Endothelial cell of umbilical vein (primary cell): ENCODE measurements around the gene NRP2.

Source experiments
- EZH2 ChIP-seq: IDR thresholded peaks from 2 replicates; pipeline ENCODE4 v1.6.1; 2012; ENCODE audit warnings: borderline replicate concordance, low read depth, mild to moderate bottlenecking, moderate library complexity, low read length, inconsistent platforms; ENCODE audit not compliant: severe bottlenecking
- FOS ChIP-seq: IDR thresholded peaks from 2 replicates; pipeline ENCODE4 v1.6.1; 2011; ENCODE audit warnings: mild to moderate bottlenecking, low read length, moderate library complexity, borderline replicate concordance; ENCODE audit not compliant: insufficient read depth
- MYC ChIP-seq: IDR thresholded peaks from one replicate; pipeline ENCODE4 v1.6.1; 2011; ENCODE audit warnings: mild to moderate bottlenecking, low read depth, low read length
- POLR2AphosphoS5 ChIP-seq: IDR thresholded peaks from 2 replicates; pipeline ENCODE4 v1.6.1; 2012; ENCODE audit warnings: low read depth, mild to moderate bottlenecking, control low read depth, low read length, moderate library complexity; ENCODE audit not compliant: insufficient read depth
- TF ChIP-seq, protein P1 (sequence below), 2 donors: IDR thresholded peaks; 1 replicate in 1 of 2; 2 replicates in 1 of 2; pipeline ENCODE4 v1.5.1; 2011; ENCODE audit warnings: low read length in 2 of 2, mild to moderate bottlenecking in 2 of 2, moderate library complexity in 2 of 2, control low read depth in 1 of 2, inconsistent platforms in 1 of 2, low read depth in 1 of 2; ENCODE audit not compliant: insufficient read depth in 1 of 2; ENCODE audit errors: extremely low read depth in 1 of 2
- TF ChIP-seq, protein P2 (sequence below): IDR thresholded peaks from 2 replicates; pipeline ENCODE4 v1.6.1; 2011; ENCODE audit not compliant: insufficient read depth, insufficient read length

DNA sequence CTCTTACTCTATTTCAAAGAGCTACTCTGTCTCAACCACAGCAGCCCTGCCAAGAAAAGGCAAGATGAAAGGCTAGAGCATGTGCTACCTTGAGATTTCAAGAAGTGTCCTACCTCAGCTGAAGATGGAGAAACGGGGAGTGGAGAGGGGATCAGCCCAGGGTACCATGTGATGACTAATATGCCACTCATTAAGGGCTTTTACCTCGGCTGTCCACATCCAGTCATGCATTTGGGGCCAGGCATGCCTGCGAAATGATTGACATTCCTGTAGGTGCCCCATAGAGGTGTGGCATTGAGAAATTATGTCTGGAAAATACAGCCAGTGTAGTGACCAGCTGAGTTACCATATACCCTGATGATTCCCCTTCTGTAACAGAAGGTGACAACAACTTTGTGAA is 96.1 kb downstream of the NRP2 start:
- TF ChIP-seq MYC (no peak), EZH2 (no peak), FOS (no peak), POLR2AphosphoS5 (no peak)
- TF ChIP-seq, protein P1, sequence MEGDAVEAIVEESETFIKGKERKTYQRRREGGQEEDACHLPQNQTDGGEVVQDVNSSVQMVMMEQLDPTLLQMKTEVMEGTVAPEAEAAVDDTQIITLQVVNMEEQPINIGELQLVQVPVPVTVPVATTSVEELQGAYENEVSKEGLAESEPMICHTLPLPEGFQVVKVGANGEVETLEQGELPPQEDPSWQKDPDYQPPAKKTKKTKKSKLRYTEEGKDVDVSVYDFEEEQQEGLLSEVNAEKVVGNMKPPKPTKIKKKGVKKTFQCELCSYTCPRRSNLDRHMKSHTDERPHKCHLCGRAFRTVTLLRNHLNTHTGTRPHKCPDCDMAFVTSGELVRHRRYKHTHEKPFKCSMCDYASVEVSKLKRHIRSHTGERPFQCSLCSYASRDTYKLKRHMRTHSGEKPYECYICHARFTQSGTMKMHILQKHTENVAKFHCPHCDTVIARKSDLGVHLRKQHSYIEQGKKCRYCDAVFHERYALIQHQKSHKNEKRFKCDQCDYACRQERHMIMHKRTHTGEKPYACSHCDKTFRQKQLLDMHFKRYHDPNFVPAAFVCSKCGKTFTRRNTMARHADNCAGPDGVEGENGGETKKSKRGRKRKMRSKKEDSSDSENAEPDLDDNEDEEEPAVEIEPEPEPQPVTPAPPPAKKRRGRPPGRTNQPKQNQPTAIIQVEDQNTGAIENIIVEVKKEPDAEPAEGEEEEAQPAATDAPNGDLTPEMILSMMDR (IDR thresholded peaks at IDR 0.05; ENCODE audit: extremely low read depth in 1 of 2, insufficient read depth in 1 of 2, low read depth in 1 of 2, low read length in 2 of 2) = no peak
- TF ChIP-seq, protein P2, sequence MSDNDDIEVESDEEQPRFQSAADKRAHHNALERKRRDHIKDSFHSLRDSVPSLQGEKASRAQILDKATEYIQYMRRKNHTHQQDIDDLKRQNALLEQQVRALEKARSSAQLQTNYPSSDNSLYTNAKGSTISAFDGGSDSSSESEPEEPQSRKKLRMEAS = no peak
